Esophagus squamous epithelium (tissue), 5 donors: ENCODE results near the gene SMURF2. TPM values are rescaled to one million over a fixed set of nuclear protein-coding genes. Genes with fewer than 3 reads are reported as not detected.
"Not testable (repeated sequence)": the region's sequence is repeated elsewhere in the genome, so short reads cannot be mapped to it uniquely, and the experiment has no call there.

Experiments used
- DNase-seq: peaks from one replicate; lab custom pipeline; 2025; lab: John Stamatoyannopoulos, UW
- H3K27ac ChIP-seq, 4 donors: fragments of 200-600 bp; sonication (generic); one replicate each; pipeline ENCODE4 v1.5.1; 2016 to 2019; ENCODE audit warnings: mild to moderate bottlenecking in 1 of 4
- H3K27me3 ChIP-seq, 4 donors: fragments of 200-600 bp; sonication (generic); 1 replicate in 3 of 4; 2 replicates in 1 of 4; pipeline versions ENCODE4 v1.5.1 to v1.6.0; 2017 to 2021; ENCODE audit warnings: antibody characterized with exemption in 1 of 4
- H3K36me3 ChIP-seq, 3 donors: fragments of 200-600 bp; sonication (generic); one replicate each; pipeline ENCODE4 v1.5.1; 2016 to 2019
- H3K4me1 ChIP-seq, 3 donors: fragments of 200-600 bp; sonication (generic); one replicate each; pipeline ENCODE4 v1.5.1; 2017 to 2019
- H3K4me3 ChIP-seq, 4 donors: fragments of 200-600 bp; sonication (generic); 1 replicate in 3 of 4; 2 replicates in 1 of 4; pipeline ENCODE4 v1.5.1; 2016 to 2019; ENCODE audit warnings: mild to moderate bottlenecking in 2 of 4, moderate library complexity in 1 of 4
- H3K9me3 ChIP-seq, 3 donors: fragments of 200-600 bp; sonication (generic); one replicate each; pipeline ENCODE4 v1.5.1; 2016 to 2019
- CTCF ChIP-seq, 6 experiments: fragments of 450-650 bp in 4 of 6; fragments of 200-600 bp in 2 of 6; sonication (generic) in 2 of 6; IDR thresholded peaks; one replicate each; pipeline ENCODE4 v1.5.1; 2016 to 2019; ENCODE audit warnings: antibody characterized with exemption in 6 of 6, mild to moderate bottlenecking in 4 of 6, moderate library complexity in 4 of 6
- POLR2A ChIP-seq, 4 donors: fragments of 450-650 bp; IDR thresholded peaks; one replicate each; pipeline ENCODE4 v1.6.1; 2017; ENCODE audit warnings: antibody characterized with exemption in 4 of 4, mild to moderate bottlenecking in 4 of 4, moderate library complexity in 3 of 4
- WGBS, 2 donors: methylation state at CpG; one replicate each; pipeline ENCODE4 v1.1.5; 2018; 5-methylcytosine and 5-hydroxymethylcytosine counted together
- intact Hi-C: fragments of 100-400 bp; cut with DNase I; formaldehyde crosslinking; loops from one replicate; pipeline ENCODE4 v1.15.0; 2022
- total RNA-seq, 4 donors: library from RNA; depleted of rRNA; stranded (reverse); fragments of >200 nt; gene quantifications; one replicate each; pipeline ENCODE4 v1.1.0, GENCODE V29; 2016
- donor health status: DM: yes; HTN: yes; CAD: no.

Gene SMURF2
- total RNA-seq, 4 donors from 2014 or later, result 7.0 to 22.7 (median 13.0) TPM

GRCh38 chr17:64683796-64684195, 21.7 kb upstream of the SMURF2 start:
- Histone ChIP-seq H3K9me3 (no peaks in the 10 kb centered on the region), H3K4me1 (no peaks in the 10 kb centered on the region), H3K36me3 (no peaks in the 10 kb centered on the region), H3K27me3 (peaks cover 0 to 12% (median 0%) of the 10 kb centered on the region in 4 donors), H3K27ac (no peak overlapping the region), H3K4me3 (no peak overlapping the region)
- intact Hi-C loops, result no loop called here
- DNase-seq, result no peak
- TF ChIP-seq POLR2A (IDR thresholded peaks at IDR 0.05) (no peak), CTCF (IDR thresholded peaks at IDR 0.05) (no peak)
- 60 to 62% methylated on average over 2 of the region's 2 CpGs for WGBS, 2 donors

DNA sequence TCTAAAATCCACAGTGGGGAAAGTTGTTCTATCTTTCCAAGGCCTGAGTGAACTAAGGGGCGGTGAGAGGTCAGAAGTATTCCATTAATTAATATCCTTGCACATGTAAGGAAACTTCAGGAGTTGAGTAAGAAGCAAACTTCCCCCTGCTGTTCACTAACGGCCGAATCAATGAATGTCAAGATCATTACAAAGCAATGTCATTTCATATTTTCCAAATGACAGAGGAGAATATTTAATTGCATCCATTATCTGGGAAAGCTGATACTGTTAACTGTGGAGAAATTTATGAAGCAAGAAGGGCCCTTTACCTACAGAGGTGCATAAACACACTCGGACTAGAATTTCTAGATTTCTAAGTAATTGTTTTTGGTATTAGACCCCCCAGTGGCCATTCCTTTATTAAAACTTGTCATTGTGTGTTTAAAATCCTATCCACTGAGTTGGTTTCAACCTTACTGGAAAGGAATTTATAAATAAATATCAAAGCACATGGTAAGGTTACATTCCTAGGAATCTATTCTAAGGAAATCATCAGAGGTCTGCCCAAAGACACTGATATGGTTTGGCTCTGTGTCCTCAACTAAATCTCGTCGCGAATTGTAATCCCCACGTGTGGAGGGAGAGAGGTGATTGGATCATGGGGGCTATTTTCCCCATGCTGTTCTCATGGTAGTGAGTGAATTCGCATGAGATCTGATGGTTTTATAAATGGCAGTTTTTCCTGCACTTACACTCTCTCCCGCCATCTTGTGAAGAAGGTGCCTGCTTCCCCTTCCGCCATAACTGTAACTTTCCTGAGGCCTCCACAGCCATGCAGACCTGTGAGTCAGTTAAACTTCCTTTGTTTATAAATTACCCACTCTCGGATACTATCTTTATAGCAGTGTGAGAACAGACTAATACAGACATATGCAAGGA, 20.4 kb upstream of the SMURF2 start:
- 86 to 88% methylated on average over 12 of the region's 12 CpGs for WGBS, 2 donors
- Histone ChIP-seq H3K9me3 (no peaks in the 10 kb centered on the region), H3K36me3 (no peaks in the 10 kb centered on the region), H3K4me3 (no peak overlapping the region), H3K4me1 (no peaks in the 10 kb centered on the region), H3K27ac (no peak overlapping the region), H3K27me3 (peaks cover 0 to 11% (median 0%) of the 10 kb centered on the region in 4 donors)
- no peak for DNase-seq
- intact Hi-C loops, result no loop called here
- TF ChIP-seq POLR2A (IDR thresholded peaks at IDR 0.05), result no peak
- no peak for TF ChIP-seq CTCF (IDR thresholded peaks at IDR 0.05)

DNA sequence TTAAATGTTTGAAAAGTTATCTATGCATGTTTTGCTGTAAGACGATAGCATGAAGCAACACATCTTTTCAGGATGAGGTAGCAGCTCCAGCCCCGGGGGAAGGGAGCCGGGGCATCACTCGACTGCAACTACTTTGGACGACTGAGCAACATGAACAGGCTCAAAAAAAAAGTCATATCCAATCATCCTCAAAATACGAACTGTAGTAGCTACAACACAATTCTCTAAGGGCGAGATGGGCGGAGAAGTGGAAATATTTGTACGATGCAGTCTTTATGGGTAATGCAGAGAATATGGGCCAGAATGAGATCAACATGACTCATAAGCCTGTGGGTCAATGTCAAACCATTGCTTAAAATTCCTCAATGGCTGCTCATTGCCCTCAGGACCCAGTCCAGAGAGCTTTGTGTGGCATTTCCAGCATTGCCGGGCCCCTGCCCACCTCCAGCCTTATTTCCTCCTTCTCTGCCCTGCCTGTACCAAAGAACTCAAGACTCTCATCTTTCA, 17.7 kb upstream of the SMURF2 start:
- WGBS, 2 donors, result 38 to 48% methylated on average over 10 of the region's 10 CpGs
- H3K9me3 ChIP-seq, result no peaks in the 10 kb centered on the region
- intact Hi-C loops, result no loop called here
- no peak for DNase-seq
- TF ChIP-seq CTCF (IDR thresholded peaks at IDR 0.05), result no peak
- TF ChIP-seq POLR2A (IDR thresholded peaks at IDR 0.05), result no peak
- H3K27ac ChIP-seq, result no peak overlapping the region
- no peak overlapping the region for H3K4me3 ChIP-seq
- H3K27me3 ChIP-seq, result peaks cover 0 to 6% (median 0%) of the 10 kb centered on the region in 4 donors
- H3K36me3 ChIP-seq, result no peaks in the 10 kb centered on the region
- H3K4me1 ChIP-seq, result no peaks in the 10 kb centered on the region

GRCh38 chr17:64676763-64677162, 14.7 kb upstream of the SMURF2 start:
- Histone ChIP-seq H3K4me3 (no peak overlapping the region), H3K9me3 (no peaks in the 10 kb centered on the region), H3K27me3 (no peaks in the 10 kb centered on the region), H3K27ac (no peak overlapping the region), H3K4me1 (peaks cover 0 to under 1% (median 0%) of the 10 kb centered on the region in 3 donors), H3K36me3 (no peaks in the 10 kb centered on the region)
- WGBS, 2 donors, result 20 to 61% methylated on average over 1 to 3 of the region's 3 CpGs
- intact Hi-C loops, result no loop called here
- DNase-seq, result no peak
- TF ChIP-seq CTCF (IDR thresholded peaks at IDR 0.05) (no peak), POLR2A (IDR thresholded peaks at IDR 0.05) (no peak)

DNA sequence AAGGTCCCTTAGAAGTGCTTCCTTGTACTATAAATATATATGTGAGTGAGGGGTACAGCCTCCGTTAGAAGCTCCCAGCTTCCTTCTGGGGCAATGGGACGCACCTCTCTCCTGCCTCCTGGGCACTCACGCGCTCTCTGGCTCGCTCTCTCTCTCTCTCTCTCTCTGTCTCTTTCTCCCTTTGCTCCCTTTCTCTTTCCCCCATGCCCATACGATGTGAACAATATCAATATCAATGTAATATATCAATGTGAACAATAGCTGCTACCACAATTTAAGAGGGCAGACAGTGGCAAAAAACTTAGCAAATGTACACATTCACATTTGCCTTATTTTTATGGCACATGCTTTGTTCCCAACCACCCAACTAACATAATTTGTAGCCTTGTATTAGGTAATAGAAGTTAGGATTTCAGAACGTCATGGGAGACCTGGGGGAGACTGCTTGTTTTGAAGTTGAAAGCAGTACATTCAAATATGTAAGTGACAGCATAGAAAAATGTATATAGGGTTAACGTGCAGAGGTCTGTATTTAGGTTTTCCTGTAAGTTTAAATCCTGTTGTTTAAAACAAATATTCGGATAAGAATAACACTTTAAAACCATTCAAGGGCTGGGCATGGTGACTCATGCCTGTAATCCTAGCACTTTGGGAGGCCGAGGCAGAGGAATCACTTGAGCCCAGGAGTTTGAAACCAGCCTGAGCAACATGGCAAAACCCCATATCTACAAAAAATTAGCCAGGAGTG, 8.9 kb upstream of the SMURF2 start:
- H3K27me3 ChIP-seq, H3K4me3 ChIP-seq, intact Hi-C loops, H3K27ac ChIP-seq, H3K36me3 ChIP-seq, H3K9me3 ChIP-seq, DNase-seq: not testable (repeated sequence)
- WGBS, 2 donors, result 57 to 60% methylated on average over 10 of the region's 10 CpGs
- peaks cover 0 to 14% (median 0%) of the 10 kb centered on the region in 3 donors for H3K4me1 ChIP-seq

DNA sequence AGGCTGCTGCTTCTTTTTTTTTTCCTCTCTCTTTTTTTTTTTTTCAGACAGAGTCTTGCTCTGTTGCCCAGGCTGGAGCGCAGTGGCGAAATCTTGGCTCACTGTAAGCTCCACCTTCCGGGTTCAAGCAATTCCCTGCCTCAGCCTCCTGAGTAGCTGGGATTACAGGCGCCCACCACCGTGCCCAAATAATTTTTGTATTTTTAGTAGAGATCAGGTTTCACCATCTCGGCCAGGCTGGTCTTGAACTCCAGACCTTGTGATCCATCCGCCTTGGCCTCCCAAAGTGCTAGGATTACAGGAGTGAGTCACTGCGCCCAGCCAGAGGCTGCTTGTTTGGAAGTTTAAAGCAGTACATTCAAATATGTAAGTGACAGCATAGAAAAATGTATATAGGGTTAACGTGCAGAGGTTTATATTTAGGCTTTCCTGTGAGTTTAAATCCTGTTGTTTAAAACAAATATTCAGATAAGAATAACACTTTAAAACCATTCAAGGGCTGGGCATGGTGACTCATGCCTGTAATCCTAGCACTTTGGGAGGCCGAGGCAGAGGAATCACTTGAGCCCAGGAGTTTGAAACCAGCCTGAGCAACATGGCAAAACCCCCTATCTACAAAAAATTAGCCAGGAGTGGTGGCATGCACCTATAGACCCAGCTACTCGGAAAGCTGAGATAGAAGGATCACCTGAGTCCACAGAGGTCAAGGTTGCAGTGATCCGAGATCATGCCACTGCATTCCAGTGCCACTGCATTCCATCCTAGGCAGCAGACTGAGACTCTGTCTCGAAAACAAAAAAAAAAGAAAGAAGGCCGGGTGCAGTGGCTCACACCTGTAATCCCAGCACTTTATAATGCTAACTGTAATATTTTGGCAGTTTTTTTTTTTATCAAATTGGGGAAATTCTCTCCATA, 6.0 kb upstream of the SMURF2 start:
- H3K27me3 ChIP-seq, H3K9me3 ChIP-seq, H3K4me3 ChIP-seq, DNase-seq, H3K36me3 ChIP-seq, H3K27ac ChIP-seq, intact Hi-C loops: not testable (repeated sequence)
- H3K4me1 ChIP-seq, result peaks cover 0 to 21% (median 0%) of the 10 kb centered on the region in 3 donors
- WGBS, 2 donors, result 49 to 63% methylated on average over 14 of the region's 14 CpGs

DNA sequence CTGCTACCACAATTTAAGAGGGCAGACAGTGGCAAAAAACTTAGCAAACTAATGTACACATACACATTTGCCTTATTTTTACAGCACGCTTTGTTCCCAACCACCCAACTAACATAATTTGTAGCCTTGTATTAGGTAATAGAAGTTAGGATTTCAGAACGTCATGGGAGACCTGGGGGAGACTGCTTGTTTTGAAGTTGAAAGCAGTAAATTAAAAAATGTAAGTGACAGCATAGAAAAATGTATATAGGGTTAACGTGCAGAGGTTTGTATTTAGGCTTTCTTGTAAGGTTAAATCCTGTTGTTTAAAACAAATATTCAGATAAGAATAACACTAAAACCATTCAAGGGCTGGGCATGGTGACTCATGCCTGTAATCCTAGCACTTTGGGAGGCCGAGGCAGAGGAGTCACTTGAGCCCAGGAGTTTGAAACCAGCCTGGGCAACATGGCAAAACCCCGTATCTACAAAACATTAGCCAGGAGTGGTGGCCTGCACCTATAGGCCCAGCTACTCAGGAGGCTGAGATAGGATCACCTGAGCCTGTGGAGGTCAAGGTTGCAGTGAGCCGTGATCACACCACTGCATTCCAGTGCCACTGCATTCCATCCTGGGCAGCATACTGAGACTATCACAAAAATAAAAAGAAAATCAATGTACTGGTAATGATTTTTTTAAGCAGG, 2.3 kb upstream of the SMURF2 start:
- WGBS, 2 donors, result 60 to 63% methylated on average over 6 of the region's 6 CpGs
- not testable (repeated sequence) for H3K27ac ChIP-seq, H3K9me3 ChIP-seq

More for the DNA sequence above, 2.3 kb upstream of the SMURF2 start:
- intact Hi-C loops, H3K27me3 ChIP-seq, H3K36me3 ChIP-seq, H3K4me3 ChIP-seq, DNase-seq: not testable (repeated sequence)
- H3K4me1 ChIP-seq, result peaks cover 8 to 43% (median 15%) of the 10 kb centered on the region in 3 donors
